H1 (cell line): Measurements from ENCODE around the gene SAMD14. TPM values are rescaled to one million over a fixed set of nuclear protein-coding genes. Genes with fewer than 3 reads are reported as not detected.

Experiments
- ASH2L ChIP-seq: fragments of 200-600, 300-600 bp; sonication (generic); IDR thresholded peaks from one replicate; pipeline ENCODE4 v1.7.1; 2017; ENCODE audit warnings: low read length
- CHD7 ChIP-seq: fragments of 300-600 bp; sonication (generic); IDR thresholded peaks from 2 replicates; pipeline ENCODE4 v1.7.1; 2012; ENCODE audit warnings: low read length, moderate library complexity, mild to moderate bottlenecking, inconsistent platforms; ENCODE audit not compliant: insufficient replicate concordance
- HDAC2 ChIP-seq, 2 experiments: fragments of 300-600 bp in 1 of 2; sonication (generic) in 1 of 2; IDR thresholded peaks; 2 replicates each; pipeline ENCODE4 v1.6.1; 2011 to 2012; ENCODE audit warnings: low read depth in 2 of 2, low read length in 2 of 2, mild to moderate bottlenecking in 2 of 2, moderate library complexity in 2 of 2, borderline replicate concordance in 1 of 2, inconsistent platforms in 1 of 2
- KDM5A ChIP-seq: fragments of 200-600 bp; IDR thresholded peaks from 2 replicates; pipeline ENCODE4 v1.7.1; 2012; ENCODE audit warnings: mild to moderate bottlenecking, low read length, inconsistent platforms, mixed read lengths
- SUZ12 ChIP-seq: fragments of 200-600 bp; sonication (generic); IDR thresholded peaks from 2 replicates; pipeline ENCODE4 v1.6.1; 2012; ENCODE audit warnings: mild to moderate bottlenecking, inconsistent platforms, low read length, moderate library complexity, mixed read lengths
- polyA plus RNA-seq, 7 experiments: library from polyadenylated mRNA; depleted of rRNA in 3 of 7; stranded (reverse) in 5 of 7; unstranded in 2 of 7; fragments of >200 nt in 5 of 7; fragments of 200-250 nt in 2 of 7; gene quantifications; 1 replicate in 5 of 7; 2 replicates in 1 of 7; 4 replicates in 1 of 7; pipeline versions ENCODE4 v1.2.1 to v1.2.3, GENCODE V29; 2011 to 2013; ENCODE audit warnings: missing spikeins in 2 of 7, mixed read lengths in 2 of 7
- total RNA-seq: library from RNA; stranded (reverse); fragmentation: NEBNext Ultra II Directional; extraction: Animal tissue kit (Norgen Biotek cat#: 25700); gene quantifications from 2 replicates; pipeline ENCODE4 v1.2.1, GENCODE V29; 2021

SAMD14 gene
- total and polyA plus RNA-seq, 2 of the 8 experiments (the other 6 are each of a cell fraction or from before 2014, with no cell fraction given) = 5.7 to 5.8 TPM

- no peak for TF ChIP-seq CHD7
- no peak for TF ChIP-seq HDAC2 (IDR thresholded peaks at IDR 0.05; ENCODE audit: borderline replicate concordance in 1 of 2, low read depth in 2 of 2, low read length in 2 of 2)
- TF ChIP-seq KDM5A = no peak
- TF ChIP-seq SUZ12 = no peak
- no peak for TF ChIP-seq ASH2L
Observed at GRCh38 chr17:50103941-50104340, 26.0 kb downstream of the SAMD14 start (continued).
